Measurements from ENCODE around the gene MRPL27.

- TF ChIP-seq CTCF (IDR thresholded peaks at IDR 0.05) (no peak), EZH2 (IDR thresholded peaks at IDR 0.05; ENCODE audit: borderline replicate concordance, insufficient read depth, low read depth, low read length, poor library complexity, severe bottlenecking) (no peak)
Observed at GRCh38 chr17:50356892-50357510, 16.0 kb downstream of the MRPL27 start.

All from B cell (primary cell).